ENCODE results near the gene MCU.

DNA sequence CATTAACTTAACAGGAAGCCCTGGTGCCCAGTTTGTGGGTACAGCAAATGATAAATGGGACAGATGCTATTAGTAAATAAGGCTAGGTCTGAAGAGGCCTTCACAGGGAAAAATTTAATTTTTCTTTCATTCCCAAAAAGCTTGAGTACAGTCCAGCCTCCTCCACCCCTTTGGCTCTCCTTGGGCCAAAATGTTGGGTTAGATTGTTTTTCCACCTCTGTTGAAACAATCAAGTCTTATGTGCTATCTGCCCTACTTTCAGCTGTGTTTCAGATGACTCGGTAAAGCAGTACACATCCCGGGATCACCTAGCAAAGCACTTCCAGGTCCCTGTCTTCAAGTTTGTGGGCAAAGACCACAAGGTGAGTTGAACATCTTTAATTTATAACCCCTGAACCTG is 238.3 kb downstream of the MCU start:
- TF ChIP-seq POLR2A (IDR thresholded peaks at IDR 0.05; ENCODE audit: low read depth, low read length) (no peak), POLR2AphosphoS5 (IDR thresholded peaks at IDR 0.05; ENCODE audit: low read depth, low read length) (no peak)

Data from GM12892 (cell line).